Activated naive CD8-positive, alpha-beta T cell treated with anti-CD3 and anti-CD28 coated beads, Interleukin-2, amount 50 U/mL, for 24 hours (primary cell): ENCODE results near the gene STAP2.
"Not testable (repeated sequence)": the region's sequence is repeated elsewhere in the genome, so short reads cannot be mapped to it uniquely, and the experiment has no call there.

Experiments
- ATAC-seq: fragments of 150-1000 bp; cut with Tn5 transposase; one replicate; pipeline ENCODE4 v1.10.0; 2021
- DNase-seq: peaks from one replicate; pipeline ENCODE4 v3.0.0; 2021
- H3K27ac Mint-ChIP-seq: one replicate; pipeline ENCODE4 v1.8.0; 2021; ENCODE audit warnings: mild to moderate bottlenecking, mixed read lengths
- H3K27me3 Mint-ChIP-seq: one replicate; pipeline ENCODE4 v1.8.0; 2021; ENCODE audit warnings: mixed read lengths
- H3K36me3 Mint-ChIP-seq: one replicate; pipeline ENCODE4 v1.8.0; 2021; ENCODE audit warnings: low read depth, mixed read lengths
- H3K4me1 Mint-ChIP-seq: one replicate; pipeline ENCODE4 v1.8.0; 2021; ENCODE audit warnings: mixed read lengths
- H3K4me3 Mint-ChIP-seq: one replicate; pipeline ENCODE4 v1.8.0; 2021; ENCODE audit warnings: mild to moderate bottlenecking, moderate library complexity, mixed read lengths
- H3K9me3 Mint-ChIP-seq: one replicate; pipeline ENCODE4 v1.8.0; 2021; ENCODE audit warnings: mixed read lengths

STAP2 gene

DNA sequence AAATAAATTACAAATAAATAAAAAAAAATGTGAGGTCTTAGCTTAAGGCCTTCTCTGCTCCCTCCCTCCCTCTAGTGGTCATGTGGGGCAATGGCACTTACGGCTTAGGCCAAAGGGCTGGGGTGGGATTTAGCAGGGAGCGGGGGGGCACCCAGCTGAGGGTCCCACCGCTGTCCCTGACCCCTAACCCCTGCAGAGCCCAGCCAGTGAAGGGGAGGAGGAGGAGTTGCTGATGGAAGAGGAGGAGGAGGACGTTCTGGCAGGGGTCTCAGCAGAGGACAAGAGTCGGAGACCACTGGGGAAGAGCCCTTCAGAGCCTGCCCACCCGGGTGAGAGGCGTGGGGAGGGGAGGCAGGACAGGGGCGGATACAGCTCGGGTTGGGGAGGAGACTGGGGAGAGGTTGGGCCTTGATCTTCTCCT, 14.1 kb upstream of the STAP2 start:
- peak; percentile 69 for DNase-seq
- Mint-ChIP-seq H3K4me3 (no peak overlapping the region), H3K36me3 (peaks cover under 1% of the 10 kb centered on the region), H3K27ac (no peak overlapping the region), H3K27me3 (no peaks in the 10 kb centered on the region), H3K4me1 (peaks cover 2% of the 10 kb centered on the region), H3K9me3 (no peaks in the 10 kb centered on the region)
- peak; percentile 68 for ATAC-seq

DNA sequence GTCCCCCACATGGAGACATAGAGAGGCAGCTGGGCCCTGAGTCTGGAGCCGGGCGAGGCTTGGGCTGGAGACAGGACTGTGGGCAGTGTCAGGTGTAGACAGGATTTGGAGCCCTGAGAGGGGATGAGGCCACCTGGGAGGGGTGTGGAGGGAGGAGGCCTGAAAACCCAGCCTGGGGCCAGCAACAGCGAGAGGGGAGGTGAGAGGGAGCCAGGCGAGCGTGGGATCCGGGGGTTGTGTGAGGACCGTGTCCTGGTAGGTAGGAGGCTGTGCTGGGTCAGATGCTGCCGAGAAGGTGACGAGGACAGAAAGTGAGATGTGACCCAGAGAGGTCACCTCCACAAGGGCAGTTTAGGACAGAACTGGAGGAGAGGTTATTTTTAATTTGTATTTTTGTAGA, 12.1 kb upstream of the STAP2 start:
- no peak overlapping the region for H3K4me3 Mint-ChIP-seq
- peaks cover 4% of the 10 kb centered on the region for H3K36me3 Mint-ChIP-seq
- ATAC-seq (no peak), DNase-seq (no peak)
- H3K27ac Mint-ChIP-seq, result no peak overlapping the region
- H3K9me3 Mint-ChIP-seq, result no peaks in the 10 kb centered on the region
- peaks cover 2% of the 10 kb centered on the region for H3K4me1 Mint-ChIP-seq
- no peaks in the 10 kb centered on the region for H3K27me3 Mint-ChIP-seq

DNA sequence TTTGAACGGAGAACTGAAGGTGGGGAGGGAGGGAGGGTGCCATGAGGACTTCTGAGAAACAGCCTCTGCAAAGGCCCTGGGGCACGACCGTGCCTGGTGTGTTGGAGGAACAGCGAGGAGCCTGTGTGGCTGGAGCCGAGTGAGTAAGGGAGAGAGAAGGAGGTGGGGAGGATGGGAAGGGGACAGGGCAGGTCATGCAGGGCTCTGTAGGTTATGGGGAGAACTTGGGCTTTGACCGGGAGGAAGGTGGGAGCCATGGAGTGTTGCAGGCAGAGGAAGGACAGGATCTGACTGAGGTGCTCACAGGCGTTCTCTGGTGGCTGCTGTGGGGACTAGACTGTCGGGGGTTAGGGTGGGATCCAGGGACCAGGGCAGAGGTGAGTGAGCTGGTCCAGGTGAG, 11.5 kb upstream of the STAP2 start:
- ATAC-seq, result no peak
- Mint-ChIP-seq H3K27ac (no peak overlapping the region), H3K9me3 (no peaks in the 10 kb centered on the region), H3K4me3 (no peak overlapping the region), H3K36me3 (peaks cover 4% of the 10 kb centered on the region), H3K27me3 (no peaks in the 10 kb centered on the region), H3K4me1 (peaks cover 2% of the 10 kb centered on the region)
- DNase-seq, result no peak

DNA sequence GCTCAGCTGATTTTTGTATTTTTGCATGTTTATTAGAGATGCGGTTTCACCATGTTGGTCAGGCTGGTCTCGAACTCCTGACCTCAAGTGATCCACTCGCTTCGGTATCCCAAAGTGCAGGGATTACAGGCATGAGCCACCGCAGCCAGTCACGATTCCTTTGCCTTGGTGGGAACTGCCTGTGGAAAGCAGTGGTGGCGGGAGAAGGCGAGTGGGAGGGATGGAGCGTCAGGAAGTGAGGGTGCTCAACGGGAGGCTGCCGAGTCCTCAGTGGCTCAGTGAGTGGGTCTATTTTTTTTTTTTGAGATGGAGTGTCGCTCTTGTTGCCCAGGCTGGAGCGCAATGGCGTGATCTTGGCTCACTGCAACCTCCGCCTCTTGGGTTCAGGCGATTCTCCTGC, 10.6 kb upstream of the STAP2 start:
- not testable (repeated sequence) for DNase-seq, H3K9me3 Mint-ChIP-seq, H3K27me3 Mint-ChIP-seq, ATAC-seq, H3K4me3 Mint-ChIP-seq, H3K27ac Mint-ChIP-seq, H3K4me1 Mint-ChIP-seq, H3K36me3 Mint-ChIP-seq

DNA sequence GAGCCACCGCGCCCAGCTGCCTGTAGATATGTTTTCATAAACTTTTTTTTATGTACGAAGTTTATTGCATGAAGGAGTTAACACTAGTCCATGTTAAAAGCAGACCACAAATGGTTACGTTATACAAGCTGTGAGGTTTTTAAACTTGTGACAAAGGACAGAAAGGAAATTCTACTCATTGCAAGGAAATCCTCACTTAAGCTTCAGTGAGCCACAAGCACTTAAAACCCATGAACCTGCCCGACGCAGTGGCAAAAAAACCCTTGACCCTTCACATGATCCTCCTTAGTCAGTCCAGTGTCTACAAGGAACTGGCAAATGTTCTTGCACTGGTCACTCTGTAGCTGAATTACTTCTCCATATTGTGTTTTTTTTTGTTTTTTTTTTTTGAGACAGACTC, 8.9 kb upstream of the STAP2 start:
- Mint-ChIP-seq H3K36me3 (peaks cover 5% of the 10 kb centered on the region), H3K27me3 (peaks cover 2% of the 10 kb centered on the region), H3K4me3 (no peak overlapping the region), H3K27ac (no peak overlapping the region), H3K4me1 (peaks cover 12% of the 10 kb centered on the region), H3K9me3 (no peaks in the 10 kb centered on the region)
- ATAC-seq, result no peak
- DNase-seq, result no peak

DNA sequence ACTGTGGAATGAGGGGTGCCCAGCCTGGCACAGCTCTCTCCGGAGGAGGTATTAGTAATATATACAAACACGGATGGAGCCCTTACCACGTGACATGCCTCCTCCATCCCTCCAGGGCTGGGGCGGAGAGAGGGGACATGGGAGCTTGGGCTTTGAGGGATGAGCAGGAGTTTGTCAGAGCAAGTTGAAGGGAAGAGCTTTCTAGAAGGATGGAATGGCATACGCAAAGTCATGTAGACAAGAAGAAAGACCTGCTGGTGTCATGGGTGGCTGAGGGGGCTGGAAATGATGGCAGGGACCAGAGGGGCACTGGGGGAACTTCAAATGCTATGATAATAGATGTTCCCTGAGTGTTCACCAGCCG, 7.4 kb upstream of the STAP2 start:
- ATAC-seq, result no peak
- no peak for DNase-seq
- H3K36me3 Mint-ChIP-seq, result peaks cover 5% of the 10 kb centered on the region
- no peak overlapping the region for H3K4me3 Mint-ChIP-seq
- H3K27me3 Mint-ChIP-seq, result peaks cover 2% of the 10 kb centered on the region
- peaks cover 15% of the 10 kb centered on the region for H3K4me1 Mint-ChIP-seq
- H3K27ac Mint-ChIP-seq, result no peak overlapping the region
- H3K9me3 Mint-ChIP-seq, result no peaks in the 10 kb centered on the region

DNA sequence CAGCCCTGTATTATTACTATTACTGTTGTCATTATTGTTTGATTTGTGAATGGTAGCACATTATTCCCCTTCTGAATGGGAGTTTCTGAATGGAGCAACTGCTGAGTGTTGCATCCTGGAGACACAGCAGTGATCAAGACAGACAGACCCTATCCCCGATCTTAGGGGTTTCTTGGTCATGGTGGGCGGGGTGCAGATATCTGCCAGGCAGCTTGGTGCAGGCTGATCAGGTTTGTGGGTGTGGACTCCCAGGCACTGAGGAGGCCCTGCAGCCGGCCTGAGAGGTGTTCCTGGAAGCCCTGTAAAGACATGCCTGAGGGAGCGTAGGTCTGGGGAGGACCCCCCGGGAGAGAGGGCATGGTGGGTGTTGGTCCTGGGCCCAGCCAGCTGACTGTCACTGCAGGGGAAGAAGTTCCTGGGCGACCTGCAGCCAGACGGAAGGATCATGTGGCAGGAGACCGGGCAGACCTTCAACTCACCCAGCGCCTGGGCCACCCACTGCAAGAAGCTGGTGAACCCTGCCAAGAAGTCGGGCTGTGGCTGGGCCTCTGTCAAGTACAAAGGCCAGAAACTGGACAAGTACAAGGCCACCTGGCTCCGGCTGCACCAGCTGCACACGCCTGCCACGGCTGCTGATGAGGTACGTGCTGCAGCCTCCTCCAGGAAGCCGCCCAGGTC, 6.9 kb upstream of the STAP2 start:
- no peak for DNase-seq
- H3K36me3 Mint-ChIP-seq, result peaks cover 5% of the 10 kb centered on the region
- H3K27me3 Mint-ChIP-seq, result peaks cover 2% of the 10 kb centered on the region
- no peak overlapping the region for H3K27ac Mint-ChIP-seq
- peaks cover 15% of the 10 kb centered on the region for H3K4me1 Mint-ChIP-seq
- H3K4me3 Mint-ChIP-seq, result peak overlapping the region; percentile 50
- no peaks in the 10 kb centered on the region for H3K9me3 Mint-ChIP-seq
- ATAC-seq, result no peak

DNA sequence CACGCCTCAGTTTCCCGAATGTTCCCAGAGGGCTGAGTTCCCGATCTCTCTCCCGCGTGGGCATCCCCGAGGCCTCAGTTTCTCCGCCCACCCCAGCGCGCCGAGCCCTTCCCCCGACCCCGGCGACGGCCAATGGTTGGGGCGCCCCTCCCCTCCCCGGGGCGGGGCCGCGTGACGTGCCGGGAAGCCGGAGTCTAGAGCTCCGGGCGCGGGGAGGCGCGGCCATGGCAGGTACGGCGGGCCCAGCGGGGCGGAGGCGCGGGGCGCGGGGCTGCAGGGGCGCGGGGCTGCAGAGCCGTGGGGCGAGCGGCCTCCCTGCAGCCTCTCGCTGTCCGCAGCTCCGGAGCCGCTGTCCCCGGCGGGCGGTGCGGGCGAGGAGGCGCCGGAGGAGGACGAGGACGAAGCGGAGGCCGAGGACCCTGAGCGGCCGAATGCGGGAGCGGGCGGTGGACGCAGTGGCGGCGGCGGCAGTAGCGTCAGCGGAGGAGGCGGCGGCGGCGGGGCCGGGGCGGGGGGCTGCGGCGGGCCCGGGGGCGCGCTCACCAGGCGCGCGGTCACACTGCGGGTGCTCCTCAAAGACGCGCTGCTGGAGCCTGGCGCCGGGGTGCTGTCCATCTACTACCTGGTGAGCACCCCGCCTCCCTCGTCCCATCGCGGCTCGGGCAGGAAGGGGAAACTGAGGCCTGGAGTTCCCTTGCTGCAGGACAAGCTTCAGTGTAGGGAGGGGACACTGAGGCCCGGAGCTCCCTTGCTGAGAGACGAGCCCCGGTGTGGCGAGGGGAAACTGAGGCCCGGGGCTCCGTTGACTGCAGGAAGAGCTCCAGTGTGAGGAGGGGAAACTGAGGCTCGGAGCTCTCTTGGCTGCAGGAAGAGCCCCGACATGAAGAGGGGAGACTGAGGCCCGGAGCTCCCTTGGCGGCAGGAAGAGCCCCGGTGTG, 5.0 kb upstream of the STAP2 start, which contains the start of gene MPND:
Gene MPND, plus strand, starts transcription at position 193 of the 938 bp plus-strand sequence. Its CDS starts 32 bp downstream, at position 225.
- ATAC-seq, result peak; percentile 67
- Mint-ChIP-seq H3K27me3 (peaks cover 2% of the 10 kb centered on the region), H3K4me1 (peaks cover 21% of the 10 kb centered on the region), H3K36me3 (peaks cover 5% of the 10 kb centered on the region), H3K27ac (peak within 1 kb of the TSS; percentile 96), H3K9me3 (no peaks in the 10 kb centered on the region), H3K4me3 (peak within 1 kb of the TSS; percentile 86)
- DNase-seq, result peak; percentile 97

DNA sequence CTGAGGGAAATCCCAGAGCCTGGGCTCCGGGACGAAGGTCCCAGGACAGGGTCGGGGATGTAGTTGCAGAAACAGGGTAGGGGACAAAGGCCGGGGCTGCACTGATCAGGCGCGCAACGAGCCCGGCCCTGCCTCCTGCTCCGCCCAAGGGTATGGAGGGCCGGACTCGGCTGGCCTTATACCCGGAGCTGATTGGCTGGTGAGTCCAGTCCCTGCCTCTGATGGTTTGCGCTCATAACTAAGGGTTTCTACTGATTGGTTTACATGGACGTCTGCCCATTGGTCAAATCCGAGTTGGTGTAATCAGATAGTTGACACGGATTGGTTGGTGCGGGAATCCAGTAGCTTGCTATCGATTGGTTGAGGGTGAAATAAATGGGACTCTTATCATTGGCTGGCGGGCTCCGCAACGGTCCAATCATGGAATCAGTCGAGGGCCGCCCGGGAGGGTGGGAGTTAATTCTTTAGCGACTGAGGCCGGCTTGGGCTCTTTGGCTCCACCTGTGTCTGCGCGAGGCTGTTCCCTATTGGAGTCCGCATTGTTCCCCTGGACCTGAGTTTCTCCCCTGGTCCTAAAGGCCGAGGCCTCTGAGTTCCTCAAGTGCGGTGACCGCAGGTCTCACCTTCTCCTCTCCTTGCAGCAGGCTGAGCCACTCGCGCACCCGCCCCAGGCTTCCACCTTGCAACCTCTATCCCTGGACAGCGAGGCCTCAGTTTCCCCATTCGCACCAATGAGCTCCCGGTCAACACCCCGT, 4.2 kb upstream of the STAP2 start:
- H3K4me3 Mint-ChIP-seq, result peak overlapping the region; percentile 86
- peaks cover 5% of the 10 kb centered on the region for H3K36me3 Mint-ChIP-seq
- H3K27ac Mint-ChIP-seq, result peak overlapping the region; percentile 96
- peak; percentile 89 for DNase-seq
- H3K27me3 Mint-ChIP-seq, result peaks cover 2% of the 10 kb centered on the region
- ATAC-seq, result peak; percentile 95
- H3K4me1 Mint-ChIP-seq, result peaks cover 28% of the 10 kb centered on the region
- no peaks in the 10 kb centered on the region for H3K9me3 Mint-ChIP-seq

DNA sequence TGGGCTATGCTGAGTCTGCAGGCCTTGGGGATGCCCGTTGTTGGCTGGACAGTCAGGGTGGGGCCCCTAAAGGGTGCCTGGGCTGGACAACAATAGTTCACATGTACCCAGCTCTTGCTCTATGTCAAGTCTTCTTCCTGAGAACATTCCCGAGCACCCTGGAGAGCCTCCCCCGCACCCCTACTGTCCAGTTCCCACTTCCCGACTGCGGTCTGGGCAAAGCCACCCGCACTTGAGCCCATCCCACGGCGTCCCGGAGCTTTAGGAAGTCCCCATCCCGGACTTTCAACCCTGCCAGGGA, 3.6 kb upstream of the STAP2 start:
- no peak for DNase-seq
- ATAC-seq, result no peak
- Mint-ChIP-seq H3K9me3 (no peaks in the 10 kb centered on the region), H3K4me1 (peaks cover 29% of the 10 kb centered on the region), H3K4me3 (peak overlapping the region; percentile 86), H3K36me3 (peaks cover 4% of the 10 kb centered on the region), H3K27ac (peak overlapping the region; percentile 96), H3K27me3 (peaks cover 2% of the 10 kb centered on the region)

DNA sequence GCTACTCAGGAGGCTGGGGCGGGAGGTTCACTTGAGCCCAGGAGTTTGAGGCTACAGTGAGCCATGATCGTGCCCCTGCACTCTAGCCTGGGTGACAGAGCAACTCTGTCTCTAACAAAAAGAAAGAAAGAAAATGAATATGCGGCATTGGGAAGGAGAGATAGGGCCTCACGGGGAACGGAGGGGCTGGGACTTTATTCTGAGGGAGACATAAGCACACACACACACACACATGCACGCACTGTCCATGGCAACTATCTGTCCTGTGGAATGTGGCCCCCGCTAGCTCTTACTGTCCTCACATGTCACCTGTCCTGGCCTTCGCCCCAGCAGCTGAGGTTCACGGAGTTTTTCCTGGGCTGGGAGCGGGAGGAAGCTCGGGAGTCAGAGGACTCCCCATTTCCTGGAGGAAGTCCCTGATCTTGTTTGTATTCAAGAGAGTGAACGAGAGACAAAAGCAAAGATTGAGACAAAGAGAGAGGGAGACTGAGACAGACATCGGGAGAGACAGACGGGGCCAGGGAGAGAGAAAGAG, 654 bp downstream of the STAP2 start:
- H3K4me3 Mint-ChIP-seq, result peak overlapping the region; percentile 91
- ATAC-seq, result no peak
- peaks cover 2% of the 10 kb centered on the region for H3K27me3 Mint-ChIP-seq
- peak overlapping the region; percentile 97 for H3K27ac Mint-ChIP-seq
- H3K4me1 Mint-ChIP-seq, result peaks cover 23% of the 10 kb centered on the region
- H3K36me3 Mint-ChIP-seq, result peaks cover 10% of the 10 kb centered on the region
- H3K9me3 Mint-ChIP-seq, result peaks cover 15% of the 10 kb centered on the region
- DNase-seq, result no peak

DNA sequence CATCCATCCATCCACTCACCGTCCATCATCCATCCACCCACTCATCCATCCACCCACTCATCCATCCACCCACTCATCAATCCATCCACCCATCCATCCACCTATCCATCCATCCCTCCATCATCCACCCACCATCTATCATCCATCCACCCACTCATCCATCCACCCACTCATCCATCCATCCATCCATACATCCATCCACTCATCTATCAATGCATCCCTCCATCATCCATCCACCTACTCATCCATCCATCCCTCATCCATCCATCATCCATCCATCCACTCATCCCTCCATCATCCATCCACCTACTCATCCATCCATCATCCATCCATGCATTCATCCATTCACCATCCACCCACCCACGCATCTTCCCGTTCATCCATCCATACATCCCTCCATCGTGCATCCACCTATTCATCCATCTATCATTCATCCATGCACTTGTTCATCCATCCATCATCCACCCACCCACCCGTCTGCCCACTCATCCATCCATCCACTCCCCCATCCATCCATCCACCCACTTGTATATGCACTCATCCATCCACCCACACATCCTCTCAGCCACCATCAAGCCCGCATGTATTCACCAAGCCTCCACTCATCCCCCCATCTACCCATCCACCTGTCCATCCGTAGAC, 3.6 kb downstream of the STAP2 start:
- peaks cover 11% of the 10 kb centered on the region for H3K36me3 Mint-ChIP-seq
- ATAC-seq (no peak), DNase-seq (no peak)
- peaks cover 18% of the 10 kb centered on the region for H3K4me1 Mint-ChIP-seq
- H3K9me3 Mint-ChIP-seq, result peaks cover 15% of the 10 kb centered on the region
- H3K4me3 Mint-ChIP-seq, result no peak overlapping the region
- H3K27ac Mint-ChIP-seq, result peak overlapping the region; percentile 12
- H3K27me3 Mint-ChIP-seq, result no peaks in the 10 kb centered on the region

DNA sequence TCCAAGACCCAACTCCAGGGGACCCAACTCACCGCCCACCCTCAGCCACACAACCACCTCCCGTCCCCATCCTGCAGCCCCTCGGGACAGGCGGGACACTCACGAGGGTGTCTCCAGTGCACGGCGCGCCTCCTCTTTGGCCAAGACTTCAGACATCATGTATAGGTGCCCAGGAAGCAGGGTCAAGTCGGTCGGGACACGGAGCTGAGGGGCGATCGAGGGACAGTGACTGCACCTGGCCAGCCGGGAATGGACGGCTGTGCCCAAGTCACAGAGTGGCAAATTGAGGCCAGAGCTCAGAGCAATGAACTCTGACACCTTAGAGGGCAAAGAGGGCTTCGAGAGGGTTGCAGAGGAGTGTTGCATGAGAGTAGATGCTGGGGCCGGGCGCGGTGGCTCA, 8.8 kb downstream of the STAP2 start:
- ATAC-seq (no peak), DNase-seq (no peak)
- peaks cover 32% of the 10 kb centered on the region for H3K4me1 Mint-ChIP-seq
- H3K4me3 Mint-ChIP-seq, result no peak overlapping the region
- H3K9me3 Mint-ChIP-seq, result peaks cover 6% of the 10 kb centered on the region
- H3K36me3 Mint-ChIP-seq, result peaks cover 4% of the 10 kb centered on the region
- peaks cover 2% of the 10 kb centered on the region for H3K27me3 Mint-ChIP-seq
- no peak overlapping the region for H3K27ac Mint-ChIP-seq
